GM06990 (cell line): Measurements from ENCODE around the gene NEK5.
"Not testable (repeated sequence)": the region's sequence is repeated elsewhere in the genome, so short reads cannot be mapped to it uniquely, and the experiment has no call there.

ENCODE experiments used
- DNase-seq: peaks from one replicate; pipeline ENCODE4 v3.0.0-alpha.2; 2011; ENCODE audit not compliant: insufficient read length; ENCODE audit errors: extremely low read depth
- H3K27me3 ChIP-seq: replicated peaks from 2 replicates; pipeline ENCODE4 v1.6.0; 2011; ENCODE audit warnings: low read length; ENCODE audit not compliant: control insufficient read depth, insufficient read depth
- H3K36me3 ChIP-seq: 2 replicates; pipeline ENCODE4 v1.5.1; 2011; ENCODE audit warnings: low read length; ENCODE audit not compliant: control insufficient read depth, insufficient read depth
- H3K4me3 ChIP-seq: replicated peaks from 2 replicates; pipeline ENCODE4 v1.5.1; 2011; ENCODE audit warnings: low read depth, mild to moderate bottlenecking, control low read depth, low read length
- CTCF ChIP-seq: IDR thresholded peaks from 2 replicates; pipeline ENCODE4 v1.5.1; 2011; ENCODE audit warnings: low read length, control low read depth, mild to moderate bottlenecking, inconsistent platforms; ENCODE audit not compliant: insufficient read depth, poor library complexity, severe bottlenecking

NEK5 gene

DNA sequence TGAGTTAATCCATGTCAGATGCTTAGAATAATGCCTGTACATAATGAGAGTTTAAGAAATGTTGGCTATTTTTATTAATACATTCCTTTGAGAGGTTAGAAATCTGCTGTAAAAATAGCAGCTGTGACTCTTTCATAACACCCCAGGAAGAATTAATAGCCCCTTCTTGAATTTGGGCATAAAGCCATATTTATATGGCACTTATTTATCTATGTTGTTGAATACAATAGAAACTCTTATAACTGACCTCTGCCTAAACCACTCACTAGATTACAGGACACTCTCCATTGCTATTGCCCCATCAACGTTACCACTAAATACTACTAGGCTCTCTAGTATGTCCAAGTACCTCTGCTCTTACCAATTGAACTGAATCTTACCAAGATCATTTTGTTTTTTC, 16.3 kb downstream of the NEK5 start:
- TF ChIP-seq CTCF = no peak
- DNase-seq = no peak
- no peaks in the 10 kb centered on the region; the same call in 1 of the 2 replicates for H3K27me3 ChIP-seq
- no peak overlapping the region for H3K4me3 ChIP-seq
- H3K36me3 ChIP-seq = no peaks in the 10 kb centered on the region

GRCh38 chr13:52109116-52109670, 19.7 kb downstream of the NEK5 start:
- no peak for DNase-seq
- no peak for TF ChIP-seq CTCF
- Histone ChIP-seq H3K4me3 (no peak overlapping the region), H3K27me3 (no peaks in the 10 kb centered on the region), H3K36me3 (no peaks in the 10 kb centered on the region)

DNA sequence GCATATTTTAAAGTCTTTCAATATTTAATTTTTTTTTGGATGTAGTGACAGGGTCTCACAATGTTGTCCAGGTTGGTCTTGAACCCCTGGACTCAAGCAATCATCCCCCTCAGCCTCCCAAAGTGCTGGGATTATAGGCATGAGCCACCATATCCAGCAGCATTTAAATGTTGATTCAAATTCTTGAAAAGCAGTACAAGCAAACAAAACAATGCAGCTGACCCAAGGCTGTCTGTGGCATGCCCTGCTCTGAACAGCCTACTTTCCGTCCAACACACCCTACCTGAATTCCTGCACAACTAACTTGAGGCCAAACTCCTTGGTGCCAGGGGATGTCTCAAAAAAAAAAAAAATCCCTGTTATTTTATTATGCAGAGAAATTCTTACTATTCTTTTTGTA, 23.0 kb downstream of the NEK5 start:
- Histone ChIP-seq H3K27me3 (no peaks in the 10 kb centered on the region), H3K4me3 (no peak overlapping the region), H3K36me3 (no peaks in the 10 kb centered on the region)
- DNase-seq = no peak
- no peak for TF ChIP-seq CTCF

DNA sequence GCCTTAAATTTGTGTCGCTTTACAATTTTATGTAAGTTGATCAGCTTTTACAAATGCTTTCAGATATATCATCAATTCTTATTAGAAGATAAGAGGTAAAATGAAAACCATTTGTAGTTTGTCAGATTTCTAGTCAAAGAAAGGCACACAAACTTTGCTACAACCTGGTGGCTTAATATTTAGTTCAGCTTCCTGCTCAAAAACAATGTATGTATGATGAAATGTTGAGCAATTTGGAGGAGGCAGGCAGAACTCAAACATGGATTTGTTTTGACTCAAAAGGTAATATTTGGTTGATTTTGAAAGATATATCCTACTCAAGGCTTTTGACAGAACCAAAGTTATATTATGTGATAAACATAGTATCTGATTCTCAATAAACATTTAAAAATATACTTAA, 24.2 kb downstream of the NEK5 start:
- no peak for DNase-seq
- no peaks in the 10 kb centered on the region for H3K36me3 ChIP-seq
- H3K27me3 ChIP-seq = no peaks in the 10 kb centered on the region
- no peak for TF ChIP-seq CTCF
- H3K4me3 ChIP-seq = no peak overlapping the region

- H3K27me3 ChIP-seq = no peaks in the 10 kb centered on the region
- TF ChIP-seq CTCF = no peak
- H3K36me3 ChIP-seq = no peaks in the 10 kb centered on the region
- no peak for DNase-seq
- no peak overlapping the region for H3K4me3 ChIP-seq
Observed at GRCh38 chr13:52103386-52103785, 25.5 kb downstream of the NEK5 start.

GRCh38 chr13:52102423-52102822, 26.4 kb downstream of the NEK5 start:
- not testable (repeated sequence) for H3K4me3 ChIP-seq, DNase-seq, H3K36me3 ChIP-seq, H3K27me3 ChIP-seq
